Activated CD4-positive, alpha-beta T cell treated with anti-CD3 and anti-CD28 coated beads, Interleukin-2, amount 50 U/mL, for 1 hour (primary cell): ENCODE results near the gene TMEM269.

Experiments
- DNase-seq: peaks from one replicate; pipeline ENCODE4 v3.0.0-alpha.2; 2020

The TMEM269 gene, protein sequence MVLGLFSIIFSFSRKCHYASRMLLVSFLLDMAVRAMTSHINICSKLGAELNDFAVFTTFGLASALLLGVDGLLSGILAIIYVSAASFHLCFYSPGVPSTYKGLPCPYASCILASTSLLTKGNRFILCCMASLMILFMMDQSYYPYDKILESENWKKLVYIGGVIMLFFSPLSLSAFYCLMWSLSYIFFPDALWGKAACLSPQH

DNA sequence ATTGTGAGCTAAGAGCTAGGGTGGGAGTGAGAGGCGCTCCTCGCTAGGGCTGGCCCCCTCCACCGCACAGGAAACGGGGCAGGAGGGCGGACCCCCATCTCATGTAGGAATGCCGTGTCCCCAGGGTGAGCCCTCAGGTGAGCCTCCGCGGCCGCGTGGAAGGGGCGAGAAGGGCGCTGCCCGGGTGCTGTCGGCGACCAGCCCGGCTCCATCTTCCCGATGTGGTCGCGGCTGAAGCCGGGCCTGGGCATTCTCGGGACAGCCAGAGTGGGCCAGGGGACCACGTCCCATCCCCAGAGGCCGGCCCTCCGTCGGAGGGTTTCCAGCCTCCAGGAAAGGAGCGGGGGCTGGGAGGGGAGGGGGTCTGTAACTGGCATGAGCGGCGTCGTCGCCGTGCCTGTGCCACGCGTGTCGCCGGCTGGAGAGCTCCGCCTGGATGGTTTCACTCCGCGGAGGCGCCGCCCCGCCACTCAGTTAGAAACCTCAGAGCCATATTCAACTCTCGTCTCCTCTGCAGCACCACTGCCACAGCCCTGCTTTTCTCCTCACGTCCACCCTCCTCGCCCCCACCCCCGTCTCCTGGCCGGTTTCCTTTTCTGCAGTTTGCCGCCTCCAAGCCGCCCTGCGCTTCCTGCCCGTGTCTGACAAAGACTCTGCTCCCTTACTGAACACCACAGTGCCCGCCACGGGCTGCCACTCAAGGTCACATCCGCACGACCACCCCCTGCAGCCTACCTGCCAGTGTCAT lies at the start of gene TMEM269:
TSS of gene TMEM269 (plus strand) at position 46 of the 748 bp plus-strand sequence. CDS start 4,903 bp downstream, outside the sequence.
- peak; percentile 38 for DNase-seq

- no peak for DNase-seq
Measured at GRCh38 chr1:42735056-42735455, 49.7 kb upstream of the TMEM269 start.

DNA sequence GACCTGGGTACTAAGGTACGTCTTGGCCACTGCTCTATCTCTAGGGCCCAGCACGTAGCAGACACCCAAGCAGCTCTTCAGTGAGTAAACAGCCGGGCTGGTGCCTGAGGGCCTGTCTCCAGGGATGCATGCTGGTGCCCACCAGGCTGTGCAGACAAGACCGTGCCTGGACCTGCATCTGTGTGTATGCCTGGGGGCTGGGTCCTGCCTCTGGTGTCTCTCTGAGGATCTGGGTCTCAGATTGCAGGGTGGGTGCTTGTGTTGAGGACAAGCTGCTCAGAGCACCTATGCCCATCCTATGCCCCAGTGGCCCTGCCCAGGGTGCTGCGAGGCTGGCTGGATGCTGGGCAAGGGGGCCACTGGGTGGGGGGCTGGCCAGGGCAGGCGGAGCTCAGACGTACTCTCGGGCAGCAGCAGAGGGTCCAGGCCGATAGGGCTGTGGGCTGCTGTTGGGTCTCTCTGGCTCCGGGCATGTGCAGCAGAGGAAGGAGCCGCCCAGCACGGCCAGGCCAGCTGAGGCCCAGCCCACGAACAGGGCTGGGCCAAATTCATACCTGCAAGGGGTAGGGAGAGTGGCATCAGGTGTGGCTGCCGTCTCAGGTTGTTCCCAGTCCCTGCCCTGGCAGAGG lies 49.2 kb upstream of the TMEM269 start:
- DNase-seq: no peak

GRCh38 chr1:42736152-42736551 lies 48.6 kb upstream of the TMEM269 start:
- no peak for DNase-seq

GRCh38 chr1:42736571-42737200 lies 48.1 kb upstream of the TMEM269 start:
- DNase-seq: no peak

GRCh38 chr1:42737257-42737656 lies 47.5 kb upstream of the TMEM269 start:
- DNase-seq: no peak

DNA sequence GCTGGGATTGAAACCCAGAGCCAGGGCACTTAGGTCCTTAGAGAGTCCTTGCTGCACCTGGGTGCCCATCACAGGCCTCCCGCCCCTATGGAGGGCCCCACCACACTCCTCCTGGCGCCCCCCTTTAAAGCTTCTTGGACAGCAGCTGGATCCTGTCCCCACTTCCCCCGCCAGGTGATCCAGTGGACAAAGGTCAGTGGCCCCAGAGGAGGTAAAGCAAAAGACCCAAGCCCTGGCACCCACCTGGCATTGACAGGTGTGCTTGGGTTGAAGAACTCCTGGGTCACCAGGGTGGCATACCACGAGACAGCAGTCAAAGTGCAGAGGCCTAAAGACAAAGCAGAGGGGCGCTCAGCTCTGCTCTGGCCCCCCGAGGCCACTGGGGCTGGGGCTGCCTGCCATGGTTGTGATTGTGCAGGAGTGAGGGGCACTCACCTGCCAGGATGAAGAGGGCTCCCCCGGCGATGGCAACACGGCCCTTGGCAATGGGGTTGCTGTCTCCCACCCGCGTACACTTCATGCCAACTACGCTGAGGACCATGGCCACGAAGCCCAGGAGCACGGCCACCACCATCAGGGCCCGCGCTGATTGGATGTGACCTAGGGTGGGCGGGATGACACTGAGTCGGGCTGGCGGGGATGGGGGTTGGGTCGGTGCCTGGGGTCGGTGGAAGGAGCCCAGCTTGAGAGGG lies 46.7 kb upstream of the TMEM269 start:
- DNase-seq: no peak

DNA sequence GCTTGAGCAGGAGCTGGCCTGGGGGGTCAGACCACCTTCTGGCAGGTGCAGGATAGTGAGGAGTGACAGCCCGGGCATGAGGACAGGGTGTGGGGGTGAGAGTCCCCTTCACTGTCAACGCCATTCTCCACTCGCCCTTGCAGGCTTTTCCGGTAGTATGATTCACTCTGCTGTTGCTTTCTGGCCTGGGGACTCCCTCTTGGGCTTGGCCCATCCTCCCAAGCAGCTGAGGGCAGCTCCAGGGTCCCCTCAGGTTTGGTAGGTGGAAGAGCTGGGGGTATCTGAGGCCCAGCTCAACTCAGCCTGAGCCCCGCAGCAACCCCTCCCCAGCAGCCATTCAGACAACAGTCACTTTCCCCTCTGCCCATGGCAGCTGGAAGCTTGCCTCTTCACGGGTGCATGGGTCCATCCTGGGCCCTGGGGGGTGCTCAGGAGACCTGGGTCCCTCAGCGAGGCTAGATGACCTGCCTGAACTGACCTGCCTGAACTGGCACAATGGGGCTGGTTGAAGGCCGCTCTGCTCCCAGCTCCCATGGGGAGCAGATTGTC lies 46.0 kb upstream of the TMEM269 start:
- DNase-seq: no peak

- DNase-seq: no peak
Measured at GRCh38 chr1:42739753-42740700, 44.8 kb upstream of the TMEM269 start, which contains the start of gene CLDN19. Gene CLDN19 (minus strand): TSS chr1:42740236. CDS start chr1:42740063, 173 bp downstream.

GRCh38 chr1:42740851-42741580 lies 43.8 kb upstream of the TMEM269 start:
- DNase-seq: no peak

- no peak for DNase-seq
Measured at GRCh38 chr1:42741706-42742105, 43.1 kb upstream of the TMEM269 start.

DNA sequence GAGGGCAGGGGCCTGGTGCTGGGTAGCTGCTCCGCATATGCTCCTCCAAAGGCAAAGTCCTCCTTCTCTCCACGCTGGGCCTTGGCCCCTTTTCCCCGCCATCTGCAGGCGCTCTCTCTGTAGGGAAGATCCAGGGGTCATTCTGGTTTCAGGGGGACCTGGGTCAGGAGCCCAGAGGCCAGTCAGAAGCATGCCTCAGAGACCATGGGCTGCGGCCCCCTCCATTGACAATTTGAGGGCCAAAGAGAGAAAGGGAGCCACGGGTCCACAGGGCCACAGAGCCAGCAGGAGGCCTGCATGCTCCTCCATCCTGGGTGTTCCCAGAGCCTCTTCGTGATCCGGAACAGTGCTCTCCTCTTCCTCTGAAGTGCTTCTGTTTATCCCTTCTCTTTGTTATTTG lies 42.6 kb upstream of the TMEM269 start:
- DNase-seq: no peak

DNA sequence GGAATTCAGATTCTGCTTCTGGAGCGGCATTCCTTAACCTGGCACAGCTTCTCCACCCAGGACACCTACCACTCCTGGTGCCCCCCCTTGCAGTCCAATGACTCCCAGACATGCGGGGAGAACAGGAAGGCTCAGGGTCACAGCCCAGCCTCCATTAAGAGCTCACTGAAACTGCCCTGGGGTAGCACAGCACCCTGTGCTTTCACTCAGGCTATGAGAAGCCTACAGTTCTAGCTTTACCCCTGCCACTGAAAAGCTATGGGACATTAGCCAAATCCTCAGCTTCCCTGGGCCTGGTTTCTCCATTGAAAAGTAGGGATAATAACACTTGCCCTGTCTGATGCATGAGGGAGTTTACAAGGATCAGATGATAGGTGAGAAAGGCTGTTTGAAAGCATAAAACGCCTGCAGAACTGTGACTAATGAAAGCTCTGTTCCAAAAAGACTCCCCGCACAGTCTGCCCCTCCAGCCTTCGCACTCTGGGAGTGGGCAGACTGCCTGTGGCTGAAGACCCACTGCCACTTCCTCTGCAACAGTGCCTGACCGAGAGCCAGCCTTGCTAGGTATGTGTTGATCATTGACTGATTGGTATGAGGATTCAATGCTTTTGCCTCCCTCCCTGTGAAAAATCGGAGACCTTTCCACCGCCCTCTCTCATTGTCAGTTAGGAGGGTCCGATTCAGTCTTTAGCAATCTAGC lies 42.0 kb upstream of the TMEM269 start:
- no peak for DNase-seq

- DNase-seq: no peak
Measured at GRCh38 chr1:42743317-42744147, 41.3 kb upstream of the TMEM269 start.

- DNase-seq: no peak
Measured at GRCh38 chr1:42744148-42744413, 40.7 kb upstream of the TMEM269 start.

DNA sequence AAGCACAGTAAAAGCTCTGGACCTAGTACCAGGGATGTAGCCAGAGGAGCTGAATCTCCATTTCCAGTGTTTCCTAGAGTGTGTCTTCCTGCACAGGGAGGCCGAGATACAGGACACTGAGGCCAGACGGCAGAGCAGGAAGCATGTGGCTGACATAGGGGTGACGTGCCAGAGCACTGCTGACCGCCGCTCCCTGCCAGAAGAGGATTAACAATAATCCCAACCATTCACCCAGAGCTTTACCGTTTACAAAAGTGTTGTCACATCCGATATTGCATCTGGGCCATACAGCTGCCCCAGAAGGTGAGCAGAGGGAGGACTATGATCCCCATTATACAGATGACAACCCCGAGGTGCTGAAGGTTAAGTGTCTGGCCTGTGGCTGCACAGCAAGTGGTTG lies 38.9 kb upstream of the TMEM269 start:
- DNase-seq: no peak

DNA sequence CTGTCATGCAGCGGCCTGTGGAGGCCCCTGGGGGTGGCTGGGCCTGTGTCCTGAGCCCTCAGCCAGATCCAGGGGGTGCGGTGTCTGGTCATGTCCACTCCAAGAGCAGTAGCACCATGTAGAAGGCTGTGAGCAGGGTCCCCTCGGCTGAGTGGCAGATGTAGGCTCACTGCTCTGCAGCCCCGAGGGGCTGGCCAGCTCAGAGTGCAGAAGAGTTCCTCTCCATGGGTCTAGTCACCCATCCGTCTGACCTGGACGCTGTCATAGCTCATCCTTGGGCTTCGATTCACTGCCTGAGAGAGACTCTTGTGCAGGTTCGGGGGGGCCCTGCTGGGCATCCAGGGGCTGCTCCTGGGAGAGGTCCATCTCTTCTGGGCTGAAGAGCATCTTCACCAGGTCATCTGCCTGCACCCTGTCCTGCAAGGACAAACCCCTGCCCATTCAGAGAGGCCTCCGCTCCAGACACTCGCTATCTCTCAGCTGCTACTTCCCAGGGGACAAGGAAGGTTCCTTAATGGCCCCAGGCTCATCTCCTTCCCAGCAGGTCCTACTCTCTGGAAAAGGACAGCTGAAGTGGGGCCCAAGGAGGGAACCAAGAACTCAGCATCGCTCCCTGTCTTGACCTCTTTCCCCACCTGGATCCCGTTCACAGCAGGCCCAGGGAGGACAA lies 38.2 kb upstream of the TMEM269 start:
- no peak for DNase-seq

DNA sequence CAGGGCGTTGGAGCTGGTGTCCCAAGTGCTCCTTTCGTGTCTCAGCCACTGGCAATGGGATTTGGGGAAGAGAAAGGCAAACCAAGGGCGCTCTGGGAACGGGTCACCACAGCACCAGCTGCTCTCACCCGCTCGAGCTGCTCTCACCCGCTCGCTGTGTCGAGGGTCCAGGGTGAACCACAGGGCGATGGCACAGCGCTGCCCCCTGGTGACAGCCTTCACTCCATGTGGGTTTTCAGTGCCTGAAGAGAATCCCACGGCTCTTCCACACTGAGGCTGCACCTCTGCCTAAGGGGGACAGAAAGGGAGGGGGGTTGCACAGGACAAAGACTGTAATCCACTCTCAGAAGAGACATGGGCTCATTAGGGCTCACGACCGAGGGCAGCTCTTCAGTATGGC lies 37.7 kb upstream of the TMEM269 start:
- DNase-seq: peak; percentile 54

DNA sequence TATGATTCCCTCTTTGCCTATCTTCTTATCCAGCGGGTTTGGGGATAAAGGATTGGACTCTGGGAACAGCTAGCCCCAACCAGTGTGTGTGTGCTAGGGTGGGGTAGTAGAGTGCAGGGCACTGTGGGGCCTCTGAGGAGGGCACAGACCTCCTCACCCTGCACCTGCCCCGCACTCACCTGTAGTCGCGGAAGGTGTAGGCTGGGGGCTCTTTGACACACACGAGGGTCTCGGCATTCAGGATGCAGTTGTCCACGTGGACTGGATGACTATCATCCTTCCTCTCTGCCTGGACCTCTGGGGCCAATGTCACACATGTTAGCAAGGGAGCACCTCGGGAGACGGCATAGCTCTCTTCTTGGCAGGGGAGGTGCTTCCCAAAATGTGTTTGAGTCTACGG lies 36.8 kb upstream of the TMEM269 start:
- DNase-seq: no peak
